Hematopoietic multipotent progenitor cell treated with erythropoietin and hydrocortisone succinate and interleukin-3 and kit ligand, for 6 days (in vitro differentiated cells): Measurements from ENCODE around the gene IGSF3.
"Not testable (repeated sequence)": the region's sequence is repeated elsewhere in the genome, so short reads cannot be mapped to it uniquely, and the experiment has no call there.

Experiments used
- DNase-seq: peaks from one replicate; pipeline ENCODE4 v3.0.0-alpha.2; 2015

The IGSF3 gene

GRCh38 chr1:116657836-116658235 is 9.7 kb downstream of the IGSF3 start:
- not testable (repeated sequence) for DNase-seq

- DNase-seq, result no peak
Measured at GRCh38 chr1:116654351-116654750, 13.2 kb downstream of the IGSF3 start.

- DNase-seq, result not testable (repeated sequence)
Measured at GRCh38 chr1:116652598-116652997, 14.9 kb downstream of the IGSF3 start.

GRCh38 chr1:116650781-116651180 is 16.8 kb downstream of the IGSF3 start:
- not testable (repeated sequence) for DNase-seq

- not testable (repeated sequence) for DNase-seq
Measured at GRCh38 chr1:116649041-116649440, 18.5 kb downstream of the IGSF3 start.

GRCh38 chr1:116648325-116648724 is 19.2 kb downstream of the IGSF3 start:
- not testable (repeated sequence) for DNase-seq

- not testable (repeated sequence) for DNase-seq
Measured at GRCh38 chr1:116647186-116647585, 20.3 kb downstream of the IGSF3 start.

GRCh38 chr1:116646673-116647170 is 20.8 kb downstream of the IGSF3 start:
- not testable (repeated sequence) for DNase-seq

GRCh38 chr1:116645802-116646672 is 21.5 kb downstream of the IGSF3 start:
- not testable (repeated sequence) for DNase-seq

GRCh38 chr1:116644993-116645392 is 22.5 kb downstream of the IGSF3 start:
- DNase-seq, result not testable (repeated sequence)

- DNase-seq, result not testable (repeated sequence)
Measured at GRCh38 chr1:116644096-116644495, 23.4 kb downstream of the IGSF3 start.

GRCh38 chr1:116643281-116643751 is 24.2 kb downstream of the IGSF3 start:
- not testable (repeated sequence) for DNase-seq

GRCh38 chr1:116642311-116643280 is 24.9 kb downstream of the IGSF3 start:
- not testable (repeated sequence) for DNase-seq

GRCh38 chr1:116637583-116637982 is 29.9 kb downstream of the IGSF3 start:
- DNase-seq, result not testable (repeated sequence)

- DNase-seq, result not testable (repeated sequence)
Measured at GRCh38 chr1:116636584-116636983, 30.9 kb downstream of the IGSF3 start.

GRCh38 chr1:116634386-116634785 is 33.1 kb downstream of the IGSF3 start:
- not testable (repeated sequence) for DNase-seq

GRCh38 chr1:116631996-116632925 is 35.3 kb downstream of the IGSF3 start:
- peak; percentile 21 for DNase-seq

- DNase-seq, result not testable (repeated sequence)
Measured at GRCh38 chr1:116631554-116631953, 36.0 kb downstream of the IGSF3 start.

GRCh38 chr1:116630057-116630456 is 37.5 kb downstream of the IGSF3 start:
- not testable (repeated sequence) for DNase-seq

GRCh38 chr1:116629441-116629840 is 38.1 kb downstream of the IGSF3 start:
- not testable (repeated sequence) for DNase-seq

- DNase-seq, result no peak
Measured at GRCh38 chr1:116628448-116628847, 39.1 kb downstream of the IGSF3 start.

GRCh38 chr1:116627357-116627756 is 40.2 kb downstream of the IGSF3 start:
- DNase-seq, result not testable (repeated sequence)
